ENCODE data around the gene CCDC142. TPM values are rescaled to one million over a fixed set of nuclear protein-coding genes. Genes with fewer than 3 reads are reported as not detected.
A peak's percentile ranks its signal among the peaks of the same experiment; 100 is the strongest.
"Not testable (repeated sequence)": the region's sequence is repeated elsewhere in the genome, so short reads cannot be mapped to it uniquely, and the experiment has no call there.

CCDC142 gene
- total RNA-seq, 3 donors from 2014 or later = 22.6 to 36.5 (median 28.5) TPM

GRCh38 chr2:74471332-74472065, 11.3 kb downstream of the CCDC142 start:
- DNase-seq = no peak
- H3K36me3 ChIP-seq (ENCODE audit: low read depth) = no peaks in the 10 kb centered on the region
- intact Hi-C loops (cut with DNase I, micrococcal nuclease) = no loop called here
- peak; percentile 4 for ATAC-seq
- peaks cover 19% of the 10 kb centered on the region for H3K4me1 ChIP-seq (ENCODE audit: low read depth)
- no peaks in the 10 kb centered on the region for H3K9me3 ChIP-seq
- peak overlapping the region; percentile 37 for H3K4me3 ChIP-seq
- no peak for TF ChIP-seq CTCF (IDR thresholded peaks at IDR 0.05)

- H3K4me3 ChIP-seq; H3K36me3 ChIP-seq (ENCODE audit: low read depth); DNase-seq; H3K9me3 ChIP-seq; ATAC-seq; intact Hi-C loops (cut with DNase I, micrococcal nuclease): not testable (repeated sequence)
- H3K4me1 ChIP-seq (ENCODE audit: low read depth) = peaks cover 24% of the 10 kb centered on the region
Observed at GRCh38 chr2:74470742-74471141, 12.1 kb downstream of the CCDC142 start.

- intact Hi-C loops (cut with DNase I, micrococcal nuclease) = no loop called here
- no peaks in the 10 kb centered on the region for H3K9me3 ChIP-seq
- no peak for DNase-seq
- no peak for TF ChIP-seq CTCF (IDR thresholded peaks at IDR 0.05)
- peaks cover 16% of the 10 kb centered on the region for H3K4me1 ChIP-seq (ENCODE audit: low read depth)
- H3K36me3 ChIP-seq (ENCODE audit: low read depth) = no peaks in the 10 kb centered on the region
- peak; percentile 25 for ATAC-seq
- H3K4me3 ChIP-seq = peak overlapping the region; percentile 71
Observed at GRCh38 chr2:74464406-74464805, 18.4 kb downstream of the CCDC142 start.

- no peak for TF ChIP-seq CTCF (IDR thresholded peaks at IDR 0.05)
- Histone ChIP-seq H3K9me3 (no peaks in the 10 kb centered on the region), H3K4me3 (no peak overlapping the region), H3K36me3 (ENCODE audit: low read depth) (no peaks in the 10 kb centered on the region), H3K4me1 (ENCODE audit: low read depth) (peaks cover 22% of the 10 kb centered on the region)
- intact Hi-C loops (cut with DNase I, micrococcal nuclease) = no loop called here
- no peak for ATAC-seq
- no peak for DNase-seq
Observed at GRCh38 chr2:74462786-74463105, 20.1 kb downstream of the CCDC142 start.

- Histone ChIP-seq H3K36me3 (ENCODE audit: low read depth) (no peaks in the 10 kb centered on the region), H3K9me3 (no peaks in the 10 kb centered on the region), H3K4me1 (ENCODE audit: low read depth) (peaks cover 22% of the 10 kb centered on the region), H3K4me3 (no peak overlapping the region)
- intact Hi-C loops (cut with DNase I, micrococcal nuclease) = no loop called here
- no peak for ATAC-seq
- DNase-seq = no peak
- TF ChIP-seq CTCF (IDR thresholded peaks at IDR 0.05) = no peak
Observed at GRCh38 chr2:74462054-74462785, 20.6 kb downstream of the CCDC142 start.
